ENCODE results near the gene COPS3.
A peak's percentile ranks its signal among the peaks of the same experiment; 100 is the strongest.

Gene COPS3

DNA sequence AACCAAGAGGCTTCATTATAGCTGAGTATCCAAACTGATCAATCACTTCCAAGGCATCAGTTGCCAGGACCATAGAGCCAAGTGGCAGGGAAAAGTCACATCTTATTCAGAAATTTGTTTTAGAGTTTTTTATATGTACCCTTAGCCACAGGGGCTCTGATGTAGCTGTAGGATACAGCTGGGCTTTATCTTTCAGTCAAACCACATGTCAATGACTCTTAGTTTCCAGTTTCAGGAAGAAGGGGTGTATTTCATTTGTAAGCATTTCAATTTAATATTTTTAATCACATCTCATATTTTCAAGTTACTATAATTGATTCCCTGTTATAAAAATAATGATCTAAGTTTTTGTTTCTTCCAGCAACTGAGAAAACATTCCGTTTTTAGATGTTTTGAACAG is 41.2 kb downstream of the COPS3 start:
- no peak for DNase-seq

DNA sequence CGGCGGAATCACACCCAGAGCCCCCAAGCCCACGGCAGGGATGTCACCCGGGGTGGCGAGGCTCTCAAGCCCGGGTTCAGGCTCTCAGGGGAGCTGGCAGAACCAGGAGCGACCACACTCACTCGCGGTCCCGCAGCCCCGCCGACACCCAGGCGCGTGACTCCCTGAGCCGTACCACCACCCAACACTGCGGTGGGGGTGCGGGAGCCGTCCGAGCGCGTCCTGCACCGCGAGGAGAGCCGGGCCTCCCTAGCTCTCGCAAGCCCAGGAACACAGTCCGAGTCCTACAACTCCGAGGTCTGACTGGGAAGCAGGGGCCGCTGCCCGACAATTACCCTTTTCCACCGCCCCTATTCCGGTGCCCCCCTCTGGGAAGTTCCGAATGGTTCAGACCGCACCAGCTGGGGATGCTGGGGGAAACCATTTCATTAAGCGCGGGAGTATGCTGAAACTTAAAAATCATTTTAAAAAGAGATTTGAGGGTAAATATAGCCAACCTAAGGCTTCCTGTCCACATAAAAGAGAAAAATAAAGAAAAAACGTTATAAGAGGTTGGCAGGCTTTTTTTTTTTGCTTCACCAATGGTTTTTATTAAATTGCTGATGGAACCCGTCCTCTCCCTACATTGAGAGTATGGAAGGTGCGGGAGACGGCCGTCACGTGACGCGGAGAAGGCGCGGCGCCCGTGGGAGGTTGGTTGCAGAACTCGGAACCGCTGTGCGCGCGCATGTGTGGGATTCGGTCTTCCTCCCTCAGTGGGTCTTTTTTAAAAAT is 43.8 kb downstream of the COPS3 start, which contains the start of gene FLCN:
Gene FLCN (minus strand): TSS at position 143 of the 774 bp plus-strand sequence. CDS start 9,031 bp downstream, outside the sequence.
- peak; percentile 90 for DNase-seq

DNA sequence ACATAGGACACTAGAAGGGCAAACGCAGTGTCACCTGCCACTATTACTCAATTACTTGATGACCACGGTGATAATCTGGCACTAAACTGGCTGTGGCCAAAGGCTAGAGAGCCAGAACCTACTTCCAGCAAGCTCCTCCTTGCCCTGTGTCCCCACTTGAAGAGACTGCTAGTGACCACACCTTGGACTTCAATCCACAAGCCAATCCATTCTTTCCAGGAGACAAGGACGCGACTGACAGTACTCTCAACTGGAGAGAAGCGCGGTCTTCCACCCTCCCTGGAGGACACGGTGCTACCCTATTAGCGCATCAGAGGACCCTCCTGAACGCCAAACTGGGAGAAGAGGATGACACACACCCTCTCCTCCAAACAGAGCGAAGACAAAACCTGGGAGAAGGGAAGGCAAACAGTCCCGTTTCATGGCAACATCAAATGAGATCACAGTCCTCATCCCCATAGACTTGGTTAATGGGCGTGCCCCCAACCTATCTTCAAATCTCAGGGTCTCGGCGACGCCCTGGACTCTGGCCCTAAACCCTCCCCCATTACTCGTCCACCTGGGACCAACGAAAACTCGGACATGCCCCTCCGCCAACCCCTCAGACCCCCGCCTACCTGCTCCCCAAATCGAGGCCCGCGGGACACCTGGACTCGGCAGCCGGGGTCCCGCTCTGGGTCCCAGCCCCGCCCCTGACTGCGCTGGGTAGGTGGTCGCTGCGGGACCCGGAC is 44.6 kb downstream of the COPS3 start:
- DNase-seq = no peak

DNA sequence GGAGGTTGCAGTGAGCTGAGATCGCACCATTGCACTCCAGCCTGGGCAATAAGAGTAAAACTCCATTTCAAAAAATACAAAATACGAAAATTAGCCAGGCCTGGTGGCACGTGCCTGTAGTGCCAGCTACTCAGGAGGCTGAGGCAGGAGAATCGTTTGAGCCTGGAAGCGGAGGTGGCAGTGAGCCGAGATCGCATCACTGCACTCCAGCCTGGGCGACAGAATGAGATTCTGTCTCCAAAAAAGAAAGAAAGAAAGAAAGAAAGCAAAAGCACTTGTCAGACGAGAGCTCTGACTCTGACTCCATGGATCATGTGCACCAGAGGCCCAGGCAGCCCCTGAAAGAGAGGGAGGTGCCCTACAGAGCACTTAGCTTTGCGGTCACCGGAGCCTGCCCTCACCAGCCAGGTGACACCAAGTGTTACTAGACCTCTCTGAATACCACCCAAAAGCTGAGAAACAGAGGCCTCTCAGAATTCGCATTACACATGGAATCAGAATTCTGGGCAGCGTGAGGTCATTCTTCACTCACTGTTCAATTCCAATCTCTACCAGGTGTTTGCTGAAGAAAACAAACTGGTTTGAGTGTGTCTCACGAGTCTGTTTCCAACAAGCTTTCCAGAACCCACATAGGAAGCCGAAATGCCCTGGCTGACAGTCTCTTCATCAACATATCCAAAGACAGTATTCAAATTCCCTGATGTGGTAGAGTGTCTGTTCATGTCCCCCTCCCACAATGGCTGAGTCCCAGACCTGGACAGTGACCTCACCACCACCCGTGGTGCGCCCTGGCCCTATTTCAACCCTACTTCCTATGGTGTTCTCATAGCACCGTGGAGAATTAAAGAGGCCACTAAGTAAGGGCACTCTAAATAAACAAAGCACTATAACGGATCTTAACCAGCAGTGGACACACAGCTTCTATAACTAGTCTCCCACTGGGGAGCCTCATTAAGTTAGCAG is 45.6 kb downstream of the COPS3 start:
- no peak for DNase-seq

DNA sequence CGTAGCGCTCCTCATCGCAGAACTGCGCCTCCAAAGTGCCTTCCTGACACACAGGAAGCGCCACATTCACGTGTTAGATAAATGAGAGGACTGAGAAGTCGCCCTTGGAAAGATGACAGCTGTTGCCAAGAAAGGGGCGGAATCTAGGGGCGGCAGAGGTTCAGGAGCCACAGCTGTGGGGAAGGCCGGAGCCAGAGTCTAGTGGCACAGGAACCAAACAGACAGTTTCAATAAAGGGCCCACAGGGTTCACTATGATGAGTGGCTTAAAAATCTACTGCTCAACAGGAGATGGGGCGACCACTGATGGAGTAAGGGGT is 48.8 kb downstream of the COPS3 start:
- no peak for DNase-seq

DNA sequence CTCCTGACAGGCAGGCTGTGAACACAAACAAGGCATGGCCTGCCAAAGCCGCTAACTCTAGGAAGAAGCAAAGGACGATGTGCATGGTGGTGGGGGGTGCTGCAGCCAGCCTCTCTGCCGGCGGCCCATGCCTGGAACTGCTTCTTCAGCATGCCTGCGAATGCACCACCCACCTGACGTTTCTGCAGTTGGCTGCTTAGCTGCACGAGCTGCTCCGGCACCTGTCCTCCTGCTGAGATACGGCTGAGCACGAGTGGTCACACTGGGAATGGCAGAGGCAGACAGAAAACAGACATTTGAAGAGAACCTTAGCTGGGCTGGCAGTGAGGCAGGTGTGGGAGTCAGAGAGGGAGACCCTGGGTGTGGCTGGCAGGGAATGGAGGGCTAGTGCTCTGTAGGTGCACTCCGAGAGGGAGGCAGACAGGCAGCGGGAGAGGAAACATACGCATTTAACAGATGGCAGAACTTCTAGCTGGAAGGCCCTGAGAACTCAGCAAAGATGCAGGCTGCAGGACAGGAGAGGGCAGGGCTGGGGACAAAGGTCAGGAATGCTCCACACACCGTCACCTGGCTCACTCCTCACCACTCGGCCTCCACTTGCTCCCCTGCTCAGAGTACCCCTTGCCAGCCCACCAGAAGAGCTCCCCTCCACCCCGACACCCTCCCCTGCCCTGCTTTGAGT is 49.3 kb downstream of the COPS3 start:
- no peak for DNase-seq

DNA sequence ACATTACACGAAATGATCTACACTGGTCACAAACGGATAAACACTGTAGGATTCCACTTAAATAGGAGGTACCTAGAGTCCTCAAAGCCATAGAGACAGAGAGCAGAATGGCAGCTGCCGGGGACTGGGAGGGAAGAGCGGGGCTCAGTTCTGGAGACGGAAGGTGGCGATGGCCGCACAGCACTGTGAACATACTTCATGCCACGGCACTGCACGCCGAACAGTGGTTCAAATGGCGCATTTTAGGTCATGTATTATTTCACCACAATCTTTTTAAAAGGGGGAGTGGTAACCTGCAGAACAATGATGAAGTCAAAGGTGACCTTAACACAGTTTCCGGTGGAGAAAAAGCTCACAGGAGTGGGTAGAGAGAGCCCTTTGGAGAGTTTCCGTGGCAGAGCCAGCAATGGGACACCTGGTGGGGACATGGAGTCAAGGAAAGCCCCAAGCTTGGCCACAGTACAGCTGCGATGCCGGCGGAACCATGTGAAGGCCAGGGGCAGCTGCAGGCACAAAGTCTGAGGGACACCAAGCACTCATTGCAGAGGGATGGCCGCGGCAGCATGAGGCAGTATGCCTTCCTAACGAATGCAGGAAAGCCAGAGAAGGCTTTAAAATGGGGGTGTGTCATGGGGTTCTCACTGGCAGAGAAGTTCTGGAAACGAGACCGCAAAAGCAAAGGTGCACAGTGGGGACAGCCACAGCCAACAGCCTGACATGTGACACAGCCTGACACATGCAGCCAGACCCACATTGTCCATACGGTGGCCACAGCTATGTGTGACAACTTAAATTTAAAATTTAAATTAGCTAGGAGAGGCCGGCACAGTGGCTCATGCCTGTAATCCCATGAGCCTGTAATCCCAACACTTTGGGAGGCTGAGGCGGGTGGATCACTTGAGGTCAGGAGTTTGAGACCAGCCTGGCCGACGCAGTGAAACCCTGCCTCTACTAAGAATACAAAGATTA is 51.3 kb downstream of the COPS3 start:
- no peak for DNase-seq

DNA sequence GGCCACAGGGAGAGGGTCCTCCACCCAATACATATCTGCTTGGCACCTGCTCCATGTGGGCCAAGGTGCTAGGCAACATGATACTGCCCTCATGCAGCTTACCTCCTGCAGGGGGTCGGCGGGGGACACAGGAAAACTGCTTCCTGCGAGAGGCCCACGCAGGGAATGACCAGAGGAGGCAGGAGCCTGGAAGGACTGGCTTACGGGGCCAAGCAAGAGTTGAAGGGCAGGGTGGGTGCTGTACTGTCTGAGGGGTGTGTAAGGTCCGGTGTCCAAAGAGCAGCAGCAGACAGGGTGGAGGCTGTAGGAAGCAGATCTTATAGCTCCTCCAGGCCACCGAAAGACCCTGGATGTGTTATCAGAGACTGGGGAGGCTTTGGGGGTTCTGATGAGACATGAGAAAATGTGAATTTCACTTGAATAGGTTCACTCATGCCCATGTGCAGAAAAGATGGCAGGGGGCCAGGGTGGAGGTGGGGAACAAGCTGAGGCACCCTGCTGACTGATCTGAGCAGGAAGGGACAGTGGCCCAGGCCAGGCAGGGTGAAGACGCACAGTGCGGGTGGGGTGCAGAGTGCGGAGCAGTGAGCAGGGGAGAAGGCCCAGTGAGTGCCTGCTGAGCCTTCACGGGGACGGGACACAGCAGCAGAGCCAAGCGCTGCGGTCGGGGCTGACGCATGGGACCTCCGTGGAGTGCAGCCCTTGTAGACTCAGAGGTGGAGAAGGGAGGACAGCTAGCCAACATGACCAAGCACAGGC is 52.3 kb downstream of the COPS3 start:
- DNase-seq = no peak

DNA sequence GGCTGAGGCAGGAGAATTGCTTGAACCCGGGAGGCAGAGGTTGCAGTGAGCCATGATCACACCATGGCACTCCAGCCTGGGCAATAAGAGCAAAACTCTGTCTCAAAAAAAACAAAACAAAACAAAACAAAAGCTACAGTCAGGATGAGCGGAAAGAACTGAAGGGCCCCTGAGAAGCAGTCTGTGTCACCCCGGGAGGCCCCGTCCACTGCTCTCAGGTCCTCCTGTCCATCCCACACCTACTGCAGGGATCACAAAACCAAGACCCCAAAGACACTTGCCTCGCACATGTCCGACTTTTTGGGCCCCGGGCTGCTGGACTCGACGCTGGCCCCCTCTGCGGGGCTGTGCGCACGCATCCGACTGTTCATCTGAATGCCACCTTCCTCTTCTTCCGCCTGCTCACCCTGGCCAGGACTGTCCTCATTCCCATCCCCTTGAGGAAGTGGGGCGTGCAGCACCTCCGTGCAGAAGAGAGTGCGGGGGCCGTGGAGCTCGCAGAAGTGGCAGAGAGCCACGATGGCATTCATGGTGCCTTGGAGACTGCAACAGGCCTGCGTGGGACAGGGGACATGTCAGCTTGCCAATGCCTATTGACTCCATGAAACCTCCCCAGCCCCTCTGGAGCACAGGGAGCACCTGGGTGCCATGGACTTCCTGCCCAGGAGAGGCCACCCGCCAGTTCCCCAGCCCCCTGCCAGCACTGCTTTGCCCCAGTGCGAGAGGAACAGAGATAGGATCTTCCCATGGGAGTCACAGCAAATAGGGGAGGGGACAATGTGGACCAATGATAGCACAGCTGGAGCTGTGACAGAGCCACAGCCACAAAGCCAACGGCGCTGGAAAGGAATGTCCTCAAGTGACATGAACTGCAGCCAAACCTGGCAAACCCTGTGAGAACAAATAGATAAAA is 53.2 kb downstream of the COPS3 start:
- DNase-seq = no peak

DNA sequence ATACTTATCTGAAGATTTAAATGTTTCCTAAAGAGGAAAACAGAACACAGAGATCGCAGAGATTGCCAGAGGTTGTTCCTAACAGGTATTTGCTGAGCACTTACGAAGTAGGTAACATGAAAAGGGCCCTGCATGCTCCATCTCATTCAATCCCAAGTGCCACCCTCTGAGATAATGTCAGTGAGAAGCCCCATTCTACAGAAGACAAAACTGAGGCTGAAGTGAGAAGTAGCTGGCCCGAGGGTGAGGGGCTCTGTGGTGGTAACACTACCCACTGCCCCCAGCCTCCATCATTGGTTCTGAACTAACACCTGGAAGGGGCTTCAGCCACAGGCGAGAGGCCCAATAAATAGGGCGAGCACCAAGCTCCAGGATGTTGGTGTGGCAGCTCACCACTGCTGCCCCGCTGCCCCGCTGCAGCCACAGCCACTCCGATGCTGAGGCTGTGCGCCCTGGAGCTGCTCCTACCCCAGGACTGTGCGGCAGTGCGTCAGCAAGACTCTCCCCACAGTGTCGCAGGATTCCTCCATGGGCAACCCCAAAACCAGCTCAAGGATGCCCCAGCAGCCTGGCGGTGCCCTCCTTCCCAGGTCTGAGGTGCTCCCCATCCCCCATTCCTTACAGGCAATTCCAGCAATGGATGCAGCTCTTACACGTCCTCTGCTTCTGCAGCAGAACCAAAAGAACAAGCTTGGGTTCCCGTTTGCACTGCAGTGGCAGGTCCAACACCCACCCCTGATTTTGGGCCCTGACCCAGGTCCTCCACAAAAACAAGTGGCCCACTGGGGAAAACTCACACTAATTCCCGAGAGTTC is 54.4 kb downstream of the COPS3 start:
- DNase-seq = no peak

DNA sequence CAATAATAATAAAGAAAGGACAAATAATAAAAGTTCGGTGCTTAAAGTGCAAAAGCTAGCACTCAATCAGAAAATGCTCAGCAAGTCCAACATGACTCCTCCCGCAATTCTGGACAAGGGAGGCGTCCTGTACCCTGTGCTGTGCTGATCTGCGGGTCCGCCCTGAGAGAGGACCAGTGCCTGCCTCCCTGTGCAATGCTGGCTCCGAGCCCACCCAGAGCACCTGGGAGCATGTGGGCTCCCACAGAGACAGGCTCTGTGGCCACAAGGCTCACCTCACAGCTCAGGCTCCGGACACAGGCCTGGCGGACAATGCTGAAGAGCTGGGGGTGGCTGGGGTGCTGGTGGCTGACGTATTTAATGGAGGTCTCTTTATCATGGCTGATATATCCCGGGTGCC is 55.1 kb downstream of the COPS3 start:
- DNase-seq = no peak

DNA sequence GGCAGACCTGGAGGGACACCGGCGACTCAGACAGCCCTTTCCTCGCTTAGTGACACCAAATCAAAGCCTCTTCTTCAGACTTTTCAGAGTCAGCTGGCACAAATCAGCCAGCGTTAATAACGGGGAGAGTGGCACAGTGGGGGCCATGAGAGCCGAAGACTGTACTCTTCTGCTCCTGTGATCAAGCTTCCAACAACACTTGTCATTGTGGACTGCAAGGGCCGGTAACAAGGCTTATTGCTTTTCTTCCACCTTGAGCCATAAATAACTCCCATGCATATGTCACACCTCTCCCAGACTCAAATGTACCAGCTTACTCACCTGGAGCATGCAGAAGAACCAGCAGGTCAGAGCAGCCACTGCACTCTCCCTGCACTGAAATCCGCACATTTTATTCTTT is 56.9 kb downstream of the COPS3 start:
- DNase-seq = no peak

DNA sequence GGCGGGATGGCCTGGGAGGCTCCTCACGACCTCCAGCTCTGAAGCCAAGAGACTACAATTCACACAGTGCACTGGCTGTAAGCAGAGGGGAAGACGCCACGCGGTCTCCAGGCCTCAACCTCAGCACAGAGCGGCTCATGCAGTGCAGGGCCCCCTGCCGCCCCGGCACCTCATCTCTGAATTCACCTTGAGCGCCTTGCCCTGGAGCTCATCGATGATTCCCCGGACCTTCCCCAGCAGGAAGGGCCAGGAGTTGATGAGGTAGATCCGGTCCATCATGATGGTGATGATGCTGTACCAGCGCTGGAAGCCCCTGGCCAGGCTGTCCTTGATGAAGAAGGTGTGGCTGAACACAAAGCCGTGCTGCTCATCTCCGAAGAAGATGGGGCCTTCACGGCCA is 57.3 kb downstream of the COPS3 start:
- DNase-seq = no peak

DNA sequence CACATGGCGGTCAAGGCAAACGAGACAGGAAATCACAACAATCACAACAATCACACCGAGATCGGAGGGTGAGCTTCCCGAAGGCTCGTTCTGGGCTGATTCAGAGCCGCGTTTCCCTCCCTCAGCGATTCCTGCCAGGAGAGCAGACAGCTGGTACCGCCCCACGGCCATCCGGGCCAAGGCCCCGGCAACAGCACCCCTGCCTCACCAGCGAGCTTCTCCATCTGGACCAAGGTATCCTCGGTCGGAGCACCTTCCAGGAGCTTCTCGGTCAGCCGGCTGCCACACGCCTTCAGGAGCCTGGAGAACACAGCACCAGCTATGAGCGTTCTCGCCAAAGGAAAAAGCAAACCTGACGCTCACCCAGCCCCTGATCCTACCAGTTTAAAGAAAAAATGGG is 59.7 kb downstream of the COPS3 start:
- DNase-seq = no peak

DNA sequence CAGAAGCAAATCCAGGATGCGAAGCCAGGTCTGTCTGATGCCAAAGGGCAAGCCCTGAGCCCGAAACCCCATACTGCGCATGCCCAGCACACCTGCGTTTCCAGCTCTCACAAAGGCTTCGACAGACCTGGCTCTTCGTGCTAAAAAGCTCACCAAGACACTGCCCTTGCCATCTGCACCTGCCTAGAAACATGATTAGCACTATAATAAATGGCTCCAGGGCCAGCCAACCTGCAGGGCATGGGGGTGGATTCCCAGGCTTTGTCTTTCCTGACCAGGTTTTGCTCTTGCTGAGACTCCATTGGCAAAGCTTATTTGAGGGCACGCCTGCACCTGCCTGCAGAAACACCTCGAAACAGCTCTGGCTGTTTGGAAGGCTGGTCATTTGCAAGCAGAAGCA is 60.5 kb downstream of the COPS3 start:
- no peak for DNase-seq

DNA sequence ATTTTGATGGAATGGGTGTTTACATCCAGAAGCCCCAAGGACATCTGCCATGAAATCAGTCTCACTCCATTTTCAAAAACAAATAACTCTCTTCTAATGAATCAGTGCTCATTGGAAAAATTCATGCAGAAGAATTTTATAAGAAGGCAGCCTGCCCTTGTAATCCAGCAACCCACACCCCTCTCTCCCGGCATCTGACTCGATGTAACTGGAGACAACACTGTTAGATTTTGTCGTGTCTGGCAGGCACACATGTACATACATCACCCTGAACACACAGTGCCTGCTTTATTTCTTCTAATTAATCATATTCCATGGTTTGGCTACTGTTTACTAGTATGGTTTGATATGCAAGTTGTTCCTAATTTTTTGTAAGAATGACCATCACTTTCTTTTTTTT is 63.1 kb downstream of the COPS3 start:
- DNase-seq = no peak

DNA sequence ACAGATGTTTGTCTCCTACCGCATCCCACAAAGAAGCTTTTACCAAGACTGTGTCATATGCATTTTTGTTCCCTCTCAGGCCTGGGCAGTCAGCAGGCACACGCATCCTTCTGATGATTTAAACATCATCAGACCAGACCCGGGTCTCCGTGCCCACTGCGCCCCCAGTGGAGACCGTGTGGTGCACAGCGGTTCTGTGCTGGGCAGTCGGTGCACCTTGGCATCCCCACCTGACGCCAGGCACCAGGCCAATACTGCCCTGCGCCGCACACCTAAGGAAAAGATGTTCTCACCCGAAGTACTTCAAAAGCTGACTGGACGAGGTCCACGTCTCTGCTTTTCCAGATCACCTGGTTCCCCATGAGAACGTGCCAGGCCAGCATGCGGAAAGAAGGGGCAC is 64.3 kb downstream of the COPS3 start:
- DNase-seq = no peak

DNA sequence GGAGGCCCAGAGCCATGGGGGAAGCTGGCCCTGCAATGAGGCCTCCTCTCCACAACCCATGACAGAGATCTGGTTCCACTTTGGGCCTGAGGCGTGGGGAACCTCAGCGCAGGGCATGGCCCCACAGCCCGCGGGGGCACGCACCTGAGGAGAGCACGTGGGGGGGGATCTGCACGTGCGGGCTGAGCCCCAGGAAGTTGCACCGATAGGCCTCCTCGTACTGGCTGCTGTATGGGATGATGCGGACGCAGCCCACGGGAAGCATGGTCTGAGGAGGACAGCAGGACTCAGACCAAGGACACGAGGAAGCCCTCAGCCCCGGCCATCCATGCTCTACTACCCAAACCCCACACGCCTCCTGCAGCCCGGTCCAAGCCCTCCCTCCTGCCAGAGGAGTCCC is 64.8 kb downstream of the COPS3 start:
- no peak for DNase-seq

DNA sequence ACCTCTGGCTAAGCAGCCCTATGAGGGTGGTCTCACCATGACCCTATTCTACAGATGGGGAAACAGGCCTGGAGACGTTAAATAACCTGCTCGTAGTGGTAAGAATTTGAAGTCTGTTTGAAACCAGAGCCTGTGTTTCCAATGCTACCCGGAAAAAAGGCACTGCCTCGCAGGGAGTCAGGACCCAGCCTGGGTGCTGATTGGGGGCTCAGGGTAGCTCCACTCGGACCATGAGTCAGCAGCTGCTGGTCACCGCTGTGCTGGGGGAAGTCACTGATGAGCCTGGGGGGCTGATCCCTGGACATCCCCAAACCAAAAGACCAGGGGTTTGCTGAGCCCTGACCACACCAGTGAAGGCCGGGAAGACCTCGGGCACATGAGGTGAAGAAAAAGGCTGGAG is 65.5 kb downstream of the COPS3 start:
- DNase-seq = no peak

All from activated CD8-positive, alpha-beta memory T cell treated with anti-CD3 and anti-CD28 coated beads, Interleukin-2, amount 50 U/mL, for 4 hours (primary cell).